ENCODE measurements around the gene KIFC1.

Gene KIFC1

DNA sequence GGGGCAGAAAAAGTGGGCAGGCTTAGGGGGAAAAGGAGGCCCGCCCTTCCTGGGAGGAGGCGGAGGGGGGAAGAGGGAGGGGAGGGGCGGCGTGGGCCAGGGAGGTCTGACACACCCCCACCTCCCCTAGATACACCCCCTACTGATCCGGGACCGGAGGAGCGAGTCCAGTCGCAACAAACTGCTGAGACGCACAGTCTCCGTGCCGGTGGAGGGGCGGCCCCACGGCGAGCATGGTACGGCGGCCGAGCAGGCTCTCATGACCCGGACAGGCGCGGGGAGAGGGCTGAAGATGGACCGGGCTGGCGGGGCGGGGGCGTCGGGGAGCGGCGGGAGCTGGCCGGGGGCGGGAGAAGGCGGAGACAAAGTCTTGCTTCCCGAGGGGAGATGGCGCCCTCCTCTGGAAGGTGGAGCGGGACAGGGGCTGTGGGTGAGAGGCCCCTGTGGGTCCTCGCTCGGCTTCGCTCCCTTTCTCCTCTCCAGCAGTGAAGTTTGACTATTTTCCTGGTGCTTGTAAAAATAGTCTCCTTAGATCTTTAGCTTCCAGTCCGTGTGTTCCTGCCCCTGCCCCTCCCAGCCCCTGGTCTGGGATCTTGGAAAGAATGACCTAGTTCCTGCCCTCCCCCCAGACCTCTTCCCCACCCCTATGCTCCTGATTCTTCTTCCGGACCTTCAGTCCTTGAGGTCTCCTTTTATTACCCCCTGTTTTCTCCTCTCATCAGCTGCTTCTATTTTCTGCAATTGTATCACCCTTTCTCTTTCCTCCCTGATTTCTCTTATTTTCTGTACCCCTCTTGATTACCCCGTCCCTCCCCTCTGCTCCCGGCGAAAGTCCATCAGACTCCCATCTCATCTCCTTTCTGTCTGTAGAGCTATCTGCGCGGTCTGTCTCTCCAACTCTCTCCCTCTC is 34.3 kb downstream of the KIFC1 start:
- peak; percentile 89 for DNase-seq (ENCODE audit: low read depth)
- peak overlapping the region; percentile 73 for H3K4me3 ChIP-seq (ENCODE audit: low read depth, low read length)
- TF ChIP-seq, protein P1, sequence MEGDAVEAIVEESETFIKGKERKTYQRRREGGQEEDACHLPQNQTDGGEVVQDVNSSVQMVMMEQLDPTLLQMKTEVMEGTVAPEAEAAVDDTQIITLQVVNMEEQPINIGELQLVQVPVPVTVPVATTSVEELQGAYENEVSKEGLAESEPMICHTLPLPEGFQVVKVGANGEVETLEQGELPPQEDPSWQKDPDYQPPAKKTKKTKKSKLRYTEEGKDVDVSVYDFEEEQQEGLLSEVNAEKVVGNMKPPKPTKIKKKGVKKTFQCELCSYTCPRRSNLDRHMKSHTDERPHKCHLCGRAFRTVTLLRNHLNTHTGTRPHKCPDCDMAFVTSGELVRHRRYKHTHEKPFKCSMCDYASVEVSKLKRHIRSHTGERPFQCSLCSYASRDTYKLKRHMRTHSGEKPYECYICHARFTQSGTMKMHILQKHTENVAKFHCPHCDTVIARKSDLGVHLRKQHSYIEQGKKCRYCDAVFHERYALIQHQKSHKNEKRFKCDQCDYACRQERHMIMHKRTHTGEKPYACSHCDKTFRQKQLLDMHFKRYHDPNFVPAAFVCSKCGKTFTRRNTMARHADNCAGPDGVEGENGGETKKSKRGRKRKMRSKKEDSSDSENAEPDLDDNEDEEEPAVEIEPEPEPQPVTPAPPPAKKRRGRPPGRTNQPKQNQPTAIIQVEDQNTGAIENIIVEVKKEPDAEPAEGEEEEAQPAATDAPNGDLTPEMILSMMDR (IDR thresholded peaks at IDR 0.05; ENCODE audit: insufficient read depth, low read depth, low read length, missing control alignments) = peak; percentile 68

DNA sequence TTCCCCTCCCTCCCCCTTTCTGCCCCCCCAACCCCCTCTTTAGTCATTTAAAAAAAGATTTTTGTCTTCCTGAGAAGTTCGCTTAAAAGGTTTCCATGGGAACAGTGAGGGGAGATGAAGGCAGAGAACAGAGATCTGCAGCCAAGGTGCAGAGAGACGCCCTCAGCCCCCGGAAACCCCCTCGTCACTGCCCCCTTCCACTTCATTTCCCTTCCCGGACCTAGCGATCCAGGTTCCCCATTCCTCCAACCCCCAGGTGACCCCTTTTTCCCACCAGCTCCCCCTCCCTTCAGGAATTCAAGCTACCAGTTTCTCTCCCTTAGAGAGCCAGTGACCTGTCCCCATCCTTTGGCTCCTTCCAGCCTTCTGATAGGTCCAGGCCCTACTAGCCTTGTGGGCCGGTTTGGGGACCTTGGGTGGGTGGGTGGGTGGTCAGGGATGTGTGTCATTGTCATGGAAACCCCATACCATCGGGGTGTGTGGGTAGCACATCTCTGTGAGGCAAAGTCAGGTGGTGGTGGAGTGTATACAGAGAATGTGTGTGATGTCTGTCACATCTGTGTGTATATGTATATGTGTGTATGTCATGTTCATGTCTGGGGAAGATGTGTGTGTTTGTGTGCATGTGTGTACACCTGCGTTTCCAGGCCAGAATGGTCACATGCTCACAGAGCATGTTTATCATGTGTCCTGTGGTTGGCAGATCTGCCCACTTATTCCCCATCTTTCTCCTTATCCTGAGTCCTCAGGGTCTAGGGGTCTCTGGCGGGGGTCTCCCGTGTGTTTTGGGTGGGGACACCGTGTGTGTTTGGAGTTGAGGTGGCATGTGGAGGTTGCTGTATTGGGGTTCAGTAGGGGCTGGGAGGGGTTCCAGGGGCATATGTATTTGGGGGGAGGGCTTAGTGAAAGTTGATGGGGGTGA is 35.2 kb downstream of the KIFC1 start:
- H3K4me3 ChIP-seq (ENCODE audit: low read depth, low read length) = peak overlapping the region; percentile 73
- TF ChIP-seq, protein P1 (IDR thresholded peaks at IDR 0.05; ENCODE audit: insufficient read depth, low read depth, low read length, missing control alignments) = no peak
- DNase-seq (ENCODE audit: low read depth) = peak; percentile 36

DNA sequence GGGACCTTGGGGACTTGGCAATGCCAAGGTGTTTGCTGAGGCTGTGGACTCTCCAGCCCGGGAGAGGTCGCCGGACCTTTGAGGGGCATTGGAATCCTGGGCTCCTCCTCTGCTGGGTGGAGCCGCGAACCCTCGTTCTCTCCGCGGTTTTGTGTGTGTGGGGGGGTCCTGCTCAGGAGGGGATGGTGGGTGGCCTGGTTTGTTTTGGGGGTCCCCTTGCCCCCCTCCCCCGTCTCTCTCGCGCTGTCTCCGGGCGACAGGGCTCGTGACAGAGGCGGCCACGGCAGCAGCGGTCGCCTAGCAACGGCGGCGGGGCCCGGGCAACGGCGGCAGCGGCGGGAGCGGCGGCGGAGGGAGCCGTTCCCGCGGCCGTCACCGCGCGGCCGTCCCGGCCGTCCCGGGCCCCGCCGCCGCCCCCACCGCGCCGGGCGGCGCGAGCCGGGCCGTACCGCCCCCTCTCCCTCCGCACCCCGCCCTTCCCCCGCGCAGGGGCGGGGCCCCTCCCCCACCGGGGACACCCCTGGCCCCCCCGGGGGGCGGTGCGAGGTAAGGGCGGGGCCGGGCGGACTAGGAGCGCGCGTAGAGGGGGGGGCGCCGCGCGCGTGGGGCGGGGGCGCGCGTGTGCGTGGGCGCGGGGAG is 36.1 kb downstream of the KIFC1 start:
- H3K4me3 ChIP-seq (ENCODE audit: low read depth, low read length) = peak overlapping the region; percentile 68
- TF ChIP-seq, protein P1 (IDR thresholded peaks at IDR 0.05; ENCODE audit: insufficient read depth, low read depth, low read length, missing control alignments) = no peak
- DNase-seq (ENCODE audit: low read depth) = peak; percentile 41

DNA sequence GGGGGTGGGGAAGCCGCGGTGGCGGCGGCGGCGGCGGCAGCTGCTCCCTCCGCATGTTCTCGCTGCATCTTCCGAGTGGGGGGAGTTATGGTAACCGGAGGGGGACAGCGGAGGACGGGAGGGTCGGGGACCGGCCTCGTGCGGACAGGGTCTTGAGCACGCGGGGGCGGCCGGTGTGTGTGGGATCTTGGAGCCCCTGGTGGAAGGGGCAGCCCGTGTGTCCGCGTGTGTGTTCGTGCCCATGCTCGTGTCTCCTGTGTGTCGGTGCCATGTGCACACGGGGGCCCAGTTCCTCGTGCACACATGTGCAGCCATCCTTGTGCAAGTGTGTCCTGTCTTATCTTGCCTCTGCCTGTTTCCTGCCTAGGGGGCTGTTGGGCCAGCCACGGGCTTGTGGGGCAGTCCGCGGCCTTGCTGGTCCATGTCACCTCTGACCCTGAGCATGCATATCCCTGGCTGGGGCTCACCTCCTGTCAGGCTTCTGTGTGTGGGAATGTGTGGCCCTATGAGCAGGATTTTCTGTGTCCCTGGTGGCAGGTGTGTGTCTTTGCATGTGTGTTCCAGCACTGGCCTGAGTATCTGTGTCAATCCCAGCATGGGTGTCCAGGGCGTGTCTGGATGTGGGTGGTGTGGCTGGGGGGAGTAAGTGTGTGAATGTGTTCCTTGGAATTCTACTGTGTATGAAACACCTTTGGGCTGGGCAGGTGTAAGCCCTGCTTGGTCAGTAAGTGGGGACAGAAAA is 36.8 kb downstream of the KIFC1 start:
- peak overlapping the region; percentile 52 for H3K4me3 ChIP-seq (ENCODE audit: low read depth, low read length)
- peak; percentile 65 for DNase-seq (ENCODE audit: low read depth)
- TF ChIP-seq, protein P1 (IDR thresholded peaks at IDR 0.05; ENCODE audit: insufficient read depth, low read depth, low read length, missing control alignments) = peak; percentile 58

DNA sequence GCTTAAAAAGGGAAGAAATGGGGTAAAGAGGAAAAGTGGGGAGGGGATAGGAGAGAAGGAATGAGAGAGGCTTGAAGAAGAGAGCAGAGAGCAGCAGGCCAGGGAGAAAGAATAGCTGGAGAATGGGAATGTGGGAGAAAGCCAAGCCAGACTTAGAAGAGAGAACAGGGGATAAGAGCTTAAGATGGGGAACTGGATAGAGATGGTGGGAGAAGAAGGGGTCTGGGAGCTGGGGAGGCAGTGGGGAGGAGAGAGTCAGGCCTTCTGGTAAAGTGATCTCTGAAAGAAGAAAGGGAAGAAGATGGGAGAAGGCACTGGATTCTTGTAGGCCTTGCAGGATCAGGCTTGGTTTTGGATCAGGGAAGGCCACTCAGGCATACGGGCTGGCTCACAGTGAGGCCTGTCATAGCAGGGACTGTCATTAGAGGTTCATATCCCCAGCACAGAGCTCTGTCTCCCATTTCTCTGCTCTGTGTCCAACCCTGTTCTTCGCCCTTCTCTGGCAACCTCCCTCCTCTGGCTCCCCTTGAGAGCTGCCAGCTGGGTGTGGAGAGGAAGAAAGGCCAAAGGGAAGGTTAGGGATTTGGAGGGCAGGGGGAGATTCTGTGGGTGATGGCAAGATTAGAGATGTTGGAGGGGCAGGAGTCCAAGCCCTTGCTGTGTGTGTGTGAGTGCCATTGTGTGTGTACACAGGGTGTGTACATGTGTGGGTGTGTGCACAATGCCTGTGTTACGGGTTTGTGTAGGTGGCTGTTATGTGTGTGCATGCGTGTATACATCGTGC is 37.5 kb downstream of the KIFC1 start:
- no peak overlapping the region for H3K4me3 ChIP-seq (ENCODE audit: low read depth, low read length)
- no peak for DNase-seq (ENCODE audit: low read depth)
- TF ChIP-seq, protein P1 (IDR thresholded peaks at IDR 0.05; ENCODE audit: insufficient read depth, low read depth, low read length, missing control alignments) = no peak
